GM19025 (cell line): ENCODE measurements around the gene INTS12.

Experiments used
- ATAC-seq: cut with Tn5 transposase; IDR thresholded peaks from one replicate; pipeline ENCODE4 v1.9.1; 2021; ENCODE audit warnings: mild to moderate bottlenecking, low read depth, moderate library complexity; ENCODE audit not compliant: unreplicated experiment

Gene INTS12

GRCh38 chr4:105686571-105686970 lies 21.9 kb downstream of the INTS12 start:
- ATAC-seq = no peak

DNA sequence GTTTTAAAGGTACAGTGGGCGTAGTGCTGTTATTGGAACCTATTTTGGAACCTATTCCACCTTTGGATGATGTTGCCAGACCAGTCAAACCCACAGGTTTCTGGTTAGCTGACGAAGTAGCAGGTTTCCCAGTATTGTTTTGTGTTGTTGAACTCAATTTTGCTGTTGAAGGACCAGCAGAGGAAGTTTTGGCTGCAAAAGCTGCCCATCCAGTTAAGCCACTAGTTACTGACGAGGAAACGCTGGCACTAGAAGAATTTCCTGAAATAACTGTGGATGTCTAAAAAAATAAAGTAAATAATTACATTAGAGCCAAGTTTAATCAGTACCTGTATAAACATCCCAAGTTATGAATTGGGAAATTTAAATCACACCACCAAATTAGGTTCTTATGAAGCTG lies 25.5 kb downstream of the INTS12 start:
- no peak for ATAC-seq

- no peak for ATAC-seq
These were observed 29.3 kb downstream of the INTS12 start for GRCh38 chr4:105679186-105679585.

DNA sequence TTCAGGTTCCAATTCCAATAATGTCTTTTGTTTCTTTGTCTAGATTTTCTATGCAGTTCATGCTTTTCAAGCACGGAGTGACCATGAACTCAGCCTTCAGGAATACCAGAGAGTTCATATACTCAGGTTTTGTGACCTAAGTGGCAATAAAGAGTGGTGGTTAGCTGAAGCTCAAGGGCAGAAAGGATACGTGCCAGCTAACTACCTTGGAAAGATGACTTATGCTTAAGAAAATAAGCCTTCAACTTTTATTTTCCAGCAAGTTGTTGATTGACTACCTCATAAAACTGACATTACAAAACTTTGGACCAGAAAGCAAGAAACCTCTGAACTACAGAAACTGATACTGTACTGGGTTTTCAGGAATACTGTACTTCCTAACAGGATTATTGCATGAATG lies 30.8 kb downstream of the INTS12 start:
- no peak for ATAC-seq

DNA sequence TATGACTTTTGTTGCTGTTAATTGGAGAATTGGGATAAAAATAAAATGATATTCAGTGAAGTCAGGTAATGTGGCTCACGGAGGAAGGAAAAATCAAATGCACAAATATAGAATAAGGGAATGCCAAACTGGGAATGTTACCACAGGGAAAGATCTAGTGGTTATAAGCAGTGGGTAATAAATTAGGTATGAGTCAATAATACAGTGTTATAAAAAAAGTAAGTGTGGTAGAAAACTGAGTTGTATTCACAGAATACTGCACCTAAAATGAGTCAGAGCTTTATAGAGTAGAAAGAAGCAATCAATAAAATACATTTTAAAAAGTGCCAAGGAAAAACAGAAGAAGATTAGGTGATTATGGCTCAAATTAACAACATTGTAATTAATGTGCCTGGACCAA lies 34.5 kb downstream of the INTS12 start:
- no peak for ATAC-seq

- ATAC-seq = no peak
These were observed 37.2 kb downstream of the INTS12 start for GRCh38 chr4:105671301-105671700.

DNA sequence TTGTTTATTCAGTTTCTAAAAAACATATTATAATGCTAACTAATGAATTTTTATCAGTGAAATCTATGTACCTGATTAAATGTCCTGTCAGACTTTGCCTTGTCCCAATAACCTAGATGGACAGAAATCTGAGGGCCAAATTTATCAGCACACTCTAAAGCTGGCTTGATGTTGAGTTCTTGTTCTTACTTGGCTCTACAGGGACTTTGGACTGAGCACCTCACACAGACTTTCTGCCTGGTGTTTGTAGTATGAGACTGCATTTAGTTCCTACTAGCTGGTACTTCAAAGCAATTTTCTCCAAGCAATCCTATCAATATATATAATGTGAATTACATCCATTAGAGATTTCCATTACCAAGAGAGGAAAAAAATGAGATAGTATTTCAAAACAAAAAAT lies 37.8 kb downstream of the INTS12 start:
- ATAC-seq = no peak

GRCh38 chr4:105666693-105667092 lies 41.8 kb downstream of the INTS12 start:
- ATAC-seq = no peak

- ATAC-seq = no peak
These were observed 45.4 kb downstream of the INTS12 start for GRCh38 chr4:105662935-105663675.

GRCh38 chr4:105661028-105661427 lies 47.5 kb downstream of the INTS12 start:
- no peak for ATAC-seq

DNA sequence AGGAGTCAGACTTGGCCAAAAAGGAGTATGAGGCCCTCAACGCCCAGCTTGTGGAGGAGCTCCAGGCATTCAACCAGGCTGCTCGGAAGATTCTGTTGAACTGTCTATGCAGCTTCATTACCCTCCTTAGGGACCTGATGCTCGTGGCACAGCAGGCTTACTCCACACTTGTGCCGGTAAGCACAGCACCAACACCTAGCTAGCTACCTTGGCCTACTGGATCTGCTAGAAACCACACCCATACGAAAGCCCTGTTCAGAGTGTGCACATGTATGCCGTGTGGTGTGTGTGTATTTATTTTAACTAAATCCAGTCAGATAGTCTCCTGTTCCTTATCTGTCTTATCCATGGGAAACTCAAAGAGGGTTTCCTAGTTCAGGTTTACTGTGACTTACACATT lies 49.3 kb downstream of the INTS12 start:
- ATAC-seq = no peak

DNA sequence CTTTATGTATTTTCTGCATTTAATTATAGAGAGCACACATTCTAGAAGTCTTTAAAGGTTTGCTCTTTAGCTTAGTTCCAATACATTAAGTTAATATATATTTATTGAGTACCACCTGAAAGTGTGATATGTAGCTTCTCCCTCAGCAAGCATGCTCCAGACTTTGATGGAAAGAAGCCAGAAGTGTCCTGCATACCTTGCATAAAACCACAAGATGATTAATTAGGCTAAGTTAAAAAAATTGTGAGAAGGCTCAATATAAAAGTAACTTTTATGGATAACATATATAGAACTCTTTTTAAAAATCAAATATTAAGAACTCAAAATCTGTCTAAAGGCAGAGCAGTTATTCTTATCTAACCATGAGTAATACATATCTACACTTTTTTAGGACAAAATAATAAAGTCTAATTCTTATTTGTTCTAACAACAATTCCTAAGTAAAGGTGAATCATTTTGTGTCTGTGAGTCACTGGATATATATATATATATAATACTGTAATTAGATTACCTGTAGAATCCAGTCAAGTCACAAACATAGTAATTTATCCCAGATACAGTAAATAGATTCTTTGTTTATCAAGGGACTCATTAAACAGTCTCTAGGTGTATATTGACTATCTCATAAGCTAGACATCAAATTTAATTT lies 51.2 kb downstream of the INTS12 start:
- ATAC-seq = no peak

DNA sequence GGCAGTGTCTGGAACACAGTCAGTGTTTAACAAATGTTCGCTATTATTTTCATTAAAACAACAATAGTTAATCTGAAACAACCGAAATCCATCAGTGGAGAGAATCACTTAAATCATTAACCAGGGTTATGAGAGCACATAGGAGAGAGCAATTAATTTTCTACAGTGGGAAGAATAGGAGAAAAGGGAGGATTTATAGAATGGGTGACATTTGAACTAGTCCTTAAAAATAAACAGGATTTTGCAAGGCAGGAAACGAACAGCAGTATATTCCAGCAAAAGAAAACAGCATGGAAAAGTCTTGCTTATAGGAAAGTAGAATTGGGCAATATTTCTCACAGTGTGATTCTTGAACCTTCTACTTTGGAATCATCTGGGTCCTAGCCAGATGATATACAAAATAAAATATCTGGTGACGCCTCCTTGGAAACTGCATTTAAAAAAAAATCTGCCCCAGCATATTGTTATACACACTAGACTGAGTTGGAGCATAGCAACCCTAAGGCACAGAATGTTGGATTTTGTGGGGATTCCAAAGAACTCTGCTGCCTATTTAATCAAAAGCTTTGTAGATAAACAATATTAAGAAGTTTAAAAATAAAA lies 56.1 kb downstream of the INTS12 start:
- no peak for ATAC-seq

GRCh38 chr4:105651884-105652283 lies 56.6 kb downstream of the INTS12 start:
- no peak for ATAC-seq

- no peak for ATAC-seq
These were observed 58.3 kb downstream of the INTS12 start for GRCh38 chr4:105650190-105650589.

GRCh38 chr4:105645440-105645839 lies 63.0 kb downstream of the INTS12 start:
- ATAC-seq = no peak

- ATAC-seq = no peak
These were observed 64.2 kb downstream of the INTS12 start for GRCh38 chr4:105644257-105644656.

GRCh38 chr4:105641845-105642244 lies 66.6 kb downstream of the INTS12 start:
- no peak for ATAC-seq

- peak; percentile 87 for ATAC-seq
These were observed 70.9 kb downstream of the INTS12 start for GRCh38 chr4:105637408-105638176.

DNA sequence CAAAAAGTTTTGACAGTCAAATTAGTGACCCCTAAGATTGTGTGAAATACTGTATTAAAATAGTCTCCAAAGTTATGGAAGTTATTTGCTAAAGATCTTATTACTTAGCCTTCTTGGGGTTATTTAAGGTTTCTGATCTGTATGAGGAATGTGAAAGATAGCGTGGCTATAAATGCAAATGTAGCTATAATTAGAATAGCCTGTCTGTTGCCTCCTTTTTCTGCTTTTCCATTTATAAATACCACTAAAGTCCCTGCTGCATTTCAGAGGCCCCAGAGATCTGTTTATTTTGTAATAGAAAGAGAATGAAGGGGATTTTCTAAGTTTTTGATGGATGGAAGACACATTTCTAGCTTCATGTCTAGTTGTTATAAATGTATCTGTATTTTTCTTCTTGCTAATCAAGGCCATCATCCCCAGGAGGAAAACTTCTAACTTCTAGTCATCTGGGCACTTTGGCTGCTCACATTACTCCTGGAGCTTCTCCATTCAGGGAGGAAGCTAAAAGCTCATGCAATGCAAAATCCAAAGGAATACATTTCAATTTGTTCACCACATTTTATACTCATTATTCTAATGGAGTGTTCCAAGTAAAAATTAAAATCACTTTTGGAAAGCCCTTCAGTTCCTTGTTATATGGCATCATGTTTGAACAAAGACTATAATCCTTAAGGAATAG lies 73.9 kb downstream of the INTS12 start:
- no peak for ATAC-seq

DNA sequence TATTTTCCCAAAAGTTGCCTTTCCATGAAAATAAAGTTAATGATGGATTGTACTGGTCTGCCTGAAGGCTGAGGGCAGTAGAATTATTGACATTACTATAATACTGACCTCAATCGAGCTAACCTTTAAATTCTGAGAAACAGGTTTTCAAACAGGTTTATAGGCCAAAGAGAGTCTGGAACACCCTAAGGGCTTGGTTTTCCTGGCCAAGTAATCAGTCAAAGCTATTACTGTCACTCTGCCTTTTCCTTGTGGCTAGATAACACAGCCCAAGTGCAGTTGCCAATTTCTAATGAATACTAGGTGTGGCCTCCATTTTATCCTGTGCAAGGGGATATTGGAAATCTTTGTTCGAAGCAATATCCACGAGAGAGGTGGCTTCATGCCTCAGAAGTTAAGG lies 75.2 kb downstream of the INTS12 start:
- no peak for ATAC-seq
